ENCODE data around the gene CLEC12A. TPM values are rescaled to one million over a fixed set of nuclear protein-coding genes. Genes with fewer than 3 reads are reported as not detected.

CLEC12A gene
- total RNA-seq, 4 donors from 2014 or later, result 0.64 to 1.5 TPM; not detected in 2

GRCh38 chr12:10001171-10001776 lies 30.1 kb downstream of the CLEC12A start:
- TF ChIP-seq POLR2A (IDR thresholded peaks at IDR 0.05), result no peak
- no peak for TF ChIP-seq CTCF (IDR thresholded peaks at IDR 0.05)
- DNase-seq, result no peak
- Histone ChIP-seq H3K4me3 (no peak overlapping the region), H3K9me3 (no peaks in the 10 kb centered on the region), H3K27me3 (peaks cover 0 to 18% (median 0%) of the 10 kb centered on the region in 4 donors), H3K4me1 (no peaks in the 10 kb centered on the region), H3K36me3 (no peaks in the 10 kb centered on the region), H3K27ac (no peak overlapping the region)
- intact Hi-C loops (cut with DNase I), result no loop called here
- WGBS, 2 donors, result 66 to 70% methylated on average over 4 of the region's 4 CpGs

- H3K27me3 ChIP-seq, result peaks cover 0 to 5% (median 0%) of the 10 kb centered on the region in 4 donors
- 72 to 78% methylated on average over 5 to 6 of the region's 6 CpGs for WGBS, 2 donors
- intact Hi-C loops (cut with DNase I), result no loop called here
- H3K4me3 ChIP-seq, result no peak overlapping the region
- peaks cover 0 to 2% (median 0%) of the 10 kb centered on the region in 3 donors for H3K4me1 ChIP-seq
- TF ChIP-seq POLR2A (IDR thresholded peaks at IDR 0.05) (no peak), CTCF (IDR thresholded peaks at IDR 0.05) (no peak)
- no peak for DNase-seq
- H3K9me3 ChIP-seq, result no peaks in the 10 kb centered on the region
- no peak overlapping the region for H3K27ac ChIP-seq
- no peaks in the 10 kb centered on the region for H3K36me3 ChIP-seq
These were observed 41.6 kb downstream of the CLEC12A start for GRCh38 chr12:10012630-10013330.

GRCh38 chr12:10015450-10015849 lies 44.2 kb downstream of the CLEC12A start:
- Histone ChIP-seq H3K27me3 (peaks cover 0 to 5% (median 0%) of the 10 kb centered on the region in 4 donors), H3K4me1 (peaks cover 0 to 5% (median 0%) of the 10 kb centered on the region in 3 donors), H3K9me3 (no peaks in the 10 kb centered on the region), H3K27ac (no peak overlapping the region), H3K4me3 (no peak overlapping the region), H3K36me3 (no peaks in the 10 kb centered on the region)
- WGBS, 2 donors, result 66 to 82% methylated on average over 4 of the region's 4 CpGs
- intact Hi-C loops (cut with DNase I), result no loop called here
- DNase-seq, result no peak
- TF ChIP-seq POLR2A (IDR thresholded peaks at IDR 0.05), result no peak
- TF ChIP-seq CTCF (IDR thresholded peaks at IDR 0.05), result no peak

DNA sequence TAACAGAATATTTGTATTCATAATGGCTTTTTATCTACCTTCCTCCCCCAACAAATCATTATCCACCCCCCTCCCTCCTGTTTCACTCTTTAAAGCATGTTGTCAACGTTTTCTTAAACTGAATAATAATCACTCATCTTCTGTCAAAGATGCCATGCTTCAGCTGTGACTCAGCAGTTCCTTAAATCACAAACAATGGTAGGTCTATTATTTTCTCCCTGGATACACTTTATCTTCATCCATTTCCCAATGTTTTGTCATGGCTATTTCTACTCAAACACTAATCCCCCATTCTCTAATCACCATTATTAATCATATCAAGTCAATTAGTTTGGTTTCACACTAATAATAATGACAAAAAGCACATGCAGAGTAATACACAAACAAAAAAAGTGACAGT lies 45.7 kb downstream of the CLEC12A start:
- Histone ChIP-seq H3K9me3 (no peaks in the 10 kb centered on the region), H3K27me3 (peaks cover 0 to 5% (median 0%) of the 10 kb centered on the region in 4 donors), H3K4me3 (no peak overlapping the region), H3K27ac (no peak overlapping the region), H3K4me1 (peaks cover 0 to 5% (median 0%) of the 10 kb centered on the region in 3 donors), H3K36me3 (no peaks in the 10 kb centered on the region)
- TF ChIP-seq CTCF (IDR thresholded peaks at IDR 0.05) (no peak), POLR2A (IDR thresholded peaks at IDR 0.05) (no peak)
- 0 to 4% methylated on average over 1 of the region's 1 CpG for WGBS, 2 donors
- DNase-seq, result no peak
- intact Hi-C loops (cut with DNase I), result no loop called here

DNA sequence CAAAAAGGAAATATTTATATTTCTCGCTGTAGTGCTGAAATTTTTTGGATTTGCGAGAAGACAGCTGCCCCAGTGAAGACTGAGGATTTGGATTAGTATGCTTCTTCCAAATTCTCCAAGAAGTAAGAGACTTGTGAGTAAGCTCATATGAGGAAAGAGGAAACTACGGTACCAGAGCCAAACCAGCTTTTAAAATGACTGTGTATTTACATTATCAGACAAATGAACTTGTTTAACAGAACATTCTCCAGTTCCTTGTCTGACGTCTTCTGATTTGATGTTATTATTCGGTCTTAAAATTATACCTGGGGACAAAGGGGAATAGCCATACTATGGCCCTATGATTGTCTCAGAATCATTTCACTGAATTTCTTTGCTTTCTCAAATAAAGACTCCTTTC lies 47.2 kb downstream of the CLEC12A start:
- no peak for DNase-seq

More for the DNA sequence above, 47.2 kb downstream of the CLEC12A start:
- Histone ChIP-seq H3K36me3 (no peaks in the 10 kb centered on the region), H3K27ac (no peak overlapping the region), H3K9me3 (no peaks in the 10 kb centered on the region), H3K4me3 (no peak overlapping the region), H3K4me1 (peaks cover 0 to 5% (median 0%) of the 10 kb centered on the region in 3 donors), H3K27me3 (no peaks in the 10 kb centered on the region)
- WGBS, 2 donors, result 47 to 55% methylated on average over 5 of the region's 5 CpGs
- TF ChIP-seq POLR2A (IDR thresholded peaks at IDR 0.05) (no peak), CTCF (IDR thresholded peaks at IDR 0.05) (no peak)
- intact Hi-C loops (cut with DNase I), result no loop called here
